Measurements from ENCODE around the gene IRF2. TPM values are rescaled to one million over a fixed set of nuclear protein-coding genes. Genes with fewer than 3 reads are reported as not detected.

Gene IRF2
- total and polyA plus RNA-seq, 2 of the 8 experiments (the other 6 are each of a cell fraction or from before 2014, with no cell fraction given): 13.8 to 17.0 TPM

DNA sequence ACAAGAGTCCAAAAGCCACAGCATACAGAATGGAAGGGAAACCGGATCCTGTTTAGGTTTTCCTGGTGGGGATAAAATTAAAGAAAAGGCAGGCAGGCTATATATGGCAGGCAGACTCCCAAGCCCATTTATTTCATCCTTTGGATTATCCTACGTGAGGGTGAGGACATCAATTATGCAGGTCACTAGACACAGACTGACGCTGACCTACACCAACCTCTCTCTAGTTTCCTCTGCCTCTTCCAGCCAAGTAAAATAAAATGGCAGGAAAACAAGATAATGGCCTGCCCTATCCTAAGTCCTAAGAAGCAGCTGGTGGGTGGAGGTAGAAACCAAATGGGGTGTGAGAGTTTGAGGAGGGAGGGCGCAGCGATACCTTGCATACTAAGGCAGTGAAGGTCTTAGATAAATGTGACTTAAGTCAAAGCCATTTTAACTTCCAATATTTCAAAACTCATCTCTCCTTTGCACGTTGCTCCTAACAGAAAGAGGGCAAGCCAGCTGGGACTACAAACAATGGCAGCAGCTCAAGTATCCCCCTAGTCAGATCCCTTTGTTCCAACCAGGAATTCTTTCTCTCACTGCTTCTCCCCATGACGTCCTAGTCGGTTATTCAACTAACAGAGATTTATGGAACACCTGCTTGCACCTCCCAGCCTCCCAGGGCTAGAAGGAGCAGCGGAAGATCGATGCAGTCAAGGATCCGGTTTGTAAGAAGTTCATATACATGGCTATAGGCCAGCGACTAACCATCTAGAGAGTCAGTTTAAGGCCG lies 72.8 kb downstream of the IRF2 start:
- peak overlapping the region in 1 of 4 experiments; percentile 46; a peak in 3 of 7 replicates for H3K9ac ChIP-seq (replicated peaks in 1 of 4; ENCODE audit: extremely low read depth in 1 of 4, low read depth in 3 of 4, low read length in 3 of 4)
- WGBS, 2 experiments (ENCODE audit: extremely low coverage in 1 of 2, insufficient coverage in 1 of 2, insufficient read length in 1 of 2, insufficient replicate concordance in 2 of 2, low coverage in 1 of 2, low lambda C conversion rate in 2 of 2, missing lambda C conversion rate in 1 of 2): 31% methylated on average over 13 of the region's 13 CpGs; no CpG with 5 or more reads in 1 of the 2 experiments
- no peak overlapping the region for H3K14ac ChIP-seq (ENCODE audit: insufficient read length)
- H3K4me1 ChIP-seq (replicated peaks in 1 of 4; ENCODE audit: control insufficient read depth in 3 of 4, insufficient read depth in 4 of 4, low read length in 3 of 4): peaks cover 13 to 28% (median 16%) of the 10 kb centered on the region in 4 experiments
- no peak overlapping the region for H4K8ac ChIP-seq (ENCODE audit: extremely low read depth, insufficient read depth, low read length)
- H2BK120ac ChIP-seq (replicated peaks; ENCODE audit: low read depth, low read length): peak overlapping the region; percentile 63
- no peaks in the 10 kb centered on the region for H4K20me1 ChIP-seq (replicated peaks in 1 of 2; ENCODE audit: control insufficient read depth in 1 of 2, insufficient read depth in 2 of 2, low read length in 2 of 2)
- no peaks in the 10 kb centered on the region for H3K79me2 ChIP-seq (ENCODE audit: control insufficient read depth in 1 of 2, insufficient read depth in 2 of 2, low read length in 2 of 2)
- peak overlapping the region; percentile 86 for H2BK12ac ChIP-seq (ENCODE audit: low read depth, low read length)
- no peaks in the 10 kb centered on the region for H3K27me3 ChIP-seq (replicated peaks in 1 of 4; ENCODE audit: control insufficient read depth in 3 of 4, extremely low read depth in 1 of 4, insufficient read depth in 3 of 4, low read length in 3 of 4)
- CTCF ChIA-PET (ENCODE audit: partially characterized antibody): interaction anchor here (0.8 to 1.0 kb wide), 2 partner anchors 12 to 76 kb away, joined by 3 read pairs; no protein-coding TSS in a partner anchor
- DNase-seq (ENCODE audit: low read depth in 1 of 2, low spot score in 2 of 2) (peak in 1 of 2 experiments; percentile 54), FAIRE-seq (peak; percentile 95)
- no peaks in the 10 kb centered on the region for H3K23me2 ChIP-seq (ENCODE audit: low read depth, low read length)
- peak overlapping the region; percentile 10 for H3K4ac ChIP-seq (replicated peaks; ENCODE audit: insufficient read length, low read depth, low read length)
- H3K9me3 ChIP-seq (ENCODE audit: insufficient read depth in 2 of 2, low read depth in 1 of 2, low read length in 1 of 2): no peaks in the 10 kb centered on the region
- peak overlapping the region; percentile 93 for H4K91ac ChIP-seq (replicated peaks; ENCODE audit: insufficient read length, low read length)
- no peaks in the 10 kb centered on the region for H3K79me1 ChIP-seq (ENCODE audit: low read depth, low read length)
- peak overlapping the region; percentile 99 for H2AK5ac ChIP-seq (ENCODE audit: low read depth, low read length)
- H2BK15ac ChIP-seq (ENCODE audit: low read length): no peak overlapping the region; the same call in 1 of the 2 replicates
- no peak overlapping the region for H3K23ac ChIP-seq (ENCODE audit: insufficient read length)
- H2BK20ac ChIP-seq (ENCODE audit: low read length): peak overlapping the region; percentile 74
- peak overlapping the region; percentile 88 for H3K18ac ChIP-seq (ENCODE audit: extremely low read depth, low read length)
- H3K4me2 ChIP-seq (ENCODE audit: insufficient read depth in 1 of 2, low read depth in 2 of 2, low read length in 2 of 2): peak overlapping the region; percentile 49 to 57
- H2AFZ ChIP-seq (ENCODE audit: low read length): 0 out of 2 replicates have a peak overlapping the region, but pooled peaks have one; percentile 41
- peaks cover 2 to 9% (median 6%) of the 10 kb centered on the region in 4 experiments; a peak in 5 of 8 replicates for H3K36me3 ChIP-seq (ENCODE audit: control insufficient read depth in 2 of 4, insufficient read depth in 4 of 4, low read length in 3 of 4)
- peak overlapping the region; percentile 67 for H3K27ac ChIP-seq (ENCODE audit: low read depth, low read length)
- H2BK5ac ChIP-seq (ENCODE audit: low read depth, low read length): peak overlapping the region; percentile 93
- POLR2A ChIA-PET (ENCODE audit: partially characterized antibody): interaction anchor here (0.5 to 1.8 kb wide), 2 partner anchors 12 to 29 kb away, joined by 4 to 6 read pairs; no protein-coding TSS in a partner anchor
- H3K56ac ChIP-seq (replicated peaks; ENCODE audit: insufficient read length, low read depth, low read length): no peak overlapping the region
- no peak overlapping the region for H4K5ac ChIP-seq (ENCODE audit: insufficient read length, low read depth, low read length)
- H3K4me3 ChIP-seq (ENCODE audit: extremely low read depth in 1 of 4, insufficient read depth in 2 of 4, low read depth in 3 of 4, low read length in 4 of 4): peak overlapping the region in 1 of 4 experiments; percentile 20; a peak in 1 of 8 replicates
- TF ChIP-seq CBX8 (IDR thresholded peaks at IDR 0.05; ENCODE audit: borderline replicate concordance, low read depth, low read length): no peak
- peak; percentile 71; the same call in 1 of the 2 replicates for TF ChIP-seq SP1 (IDR thresholded peaks at IDR 0.05; ENCODE audit: low read depth, low read length)
- TF ChIP-seq RAD21 (IDR thresholded peaks at IDR 0.05 in 1 of 2, conservative IDR thresholded peaks at IDR 0.05 in 1 of 2; ENCODE audit: low read depth in 2 of 2, low read length in 2 of 2): peak in 1 of 2 experiments; percentile 9; a peak in 2 of 4 replicates
- TF ChIP-seq CHD2 (IDR thresholded peaks at IDR 0.05; ENCODE audit: low read length): no peak; the same call in 1 of the 2 replicates
- TF ChIP-seq MAX (IDR thresholded peaks at IDR 0.05): 0 out of 2 replicates have a peak, but pooled peaks have one; percentile 42
- TF ChIP-seq CHD1 (IDR thresholded peaks at IDR 0.05; ENCODE audit: low read depth, low read length): no peak
- TF ChIP-seq, protein P1, sequence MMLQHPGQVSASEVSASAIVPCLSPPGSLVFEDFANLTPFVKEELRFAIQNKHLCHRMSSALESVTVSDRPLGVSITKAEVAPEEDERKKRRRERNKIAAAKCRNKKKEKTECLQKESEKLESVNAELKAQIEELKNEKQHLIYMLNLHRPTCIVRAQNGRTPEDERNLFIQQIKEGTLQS (IDR thresholded peaks at IDR 0.05; ENCODE audit: insufficient read depth, low read depth, low read length): no peak
- TF ChIP-seq BACH1 (IDR thresholded peaks at IDR 0.05; ENCODE audit: low read length): no peak
- no peak for TF ChIP-seq FOSL1 (IDR thresholded peaks at IDR 0.05; ENCODE audit: insufficient read depth, low read depth, low read length)
- no peak for TF ChIP-seq CREB1 (IDR thresholded peaks at IDR 0.05)
- TF ChIP-seq RFX5 (IDR thresholded peaks at IDR 0.05; ENCODE audit: borderline replicate concordance, low read depth, low read length): no peak
